ENCODE measurements around the gene IQCE. TPM values are rescaled to one million over a fixed set of nuclear protein-coding genes. Genes with fewer than 3 reads are reported as not detected.

Gene IQCE
- total and polyA plus RNA-seq, 10 of the 15 experiments (the other 5 are each of a cell fraction or from before 2014, with no cell fraction given) = 0.37 to 8.1 (median 3.7) TPM

- H3K9ac ChIP-seq (ENCODE audit: control insufficient read depth, insufficient read depth, low read length) = no peak overlapping the region
- H3K4me3 ChIP-seq = no peak overlapping the region
- H3K27me3 ChIP-seq (replicated peaks in 1 of 2; ENCODE audit: control insufficient read depth in 2 of 2, insufficient read depth in 2 of 2, low read length in 1 of 2) = no peaks in the 10 kb centered on the region
- H4K20me1 ChIP-seq (ENCODE audit: control insufficient read depth, insufficient read depth) = no peaks in the 10 kb centered on the region
- 92% methylated on average over 15 of the region's 15 CpGs for WGBS (ENCODE audit: insufficient coverage, insufficient replicate concordance, low lambda C conversion rate, missing lambda C conversion rate)
- no peak for ATAC-seq
- RAD21 ChIA-PET (ENCODE audit: unreplicated experiment) = no interaction called here
- peaks cover 4% of the 10 kb centered on the region; the same call in 1 of the 2 replicates for H3K79me2 ChIP-seq (ENCODE audit: control insufficient read depth, insufficient read depth, low read length)
- CTCF ChIA-PET = interaction anchor here (1.1 kb wide), 1 partner anchor 33 kb away, joined by 3 read pairs; no protein-coding TSS in a partner anchor
- no peaks in the 10 kb centered on the region for H3K9me3 ChIP-seq (replicated peaks; ENCODE audit: control insufficient read depth, insufficient read depth, low read length)
- no peak overlapping the region for H2AFZ ChIP-seq (ENCODE audit: control insufficient read depth, low read depth, low read length)
- intact Hi-C loops (cut with micrococcal nuclease; ENCODE audit: unreplicated experiment) = no loop called here
- H3K4me1 ChIP-seq (ENCODE audit: control insufficient read depth, insufficient read depth, low read length) = peaks cover 15% of the 10 kb centered on the region
- no peak overlapping the region for H3K4me2 ChIP-seq (ENCODE audit: control insufficient read depth, insufficient read depth)
- no peak for DNase-seq (ENCODE audit: low read depth, low spot score)
- in situ Hi-C loops (cut with MboI) = no loop called here
- H3K36me3 ChIP-seq (ENCODE audit: control insufficient read depth in 2 of 2, insufficient read depth in 2 of 2, low read length in 1 of 2) = peaks cover 0 to 11% of the 10 kb centered on the region in 2 experiments; a peak in 3 of 4 replicates
- SMC1A ChIA-PET (ENCODE audit: uncharacterized antibody, unreplicated experiment) = interaction anchor here (0.5 kb wide), 1 partner anchor 41 kb away, joined by 3 read pairs; no protein-coding TSS in a partner anchor
- POLR2A ChIA-PET = no interaction called here
- FAIRE-seq = no peak
- no peak overlapping the region for H3K27ac ChIP-seq (ENCODE audit: control insufficient read depth, insufficient read depth)
- no TSS peak for BruUV-seq (replicated peaks)
- TF ChIP-seq, protein P1, sequence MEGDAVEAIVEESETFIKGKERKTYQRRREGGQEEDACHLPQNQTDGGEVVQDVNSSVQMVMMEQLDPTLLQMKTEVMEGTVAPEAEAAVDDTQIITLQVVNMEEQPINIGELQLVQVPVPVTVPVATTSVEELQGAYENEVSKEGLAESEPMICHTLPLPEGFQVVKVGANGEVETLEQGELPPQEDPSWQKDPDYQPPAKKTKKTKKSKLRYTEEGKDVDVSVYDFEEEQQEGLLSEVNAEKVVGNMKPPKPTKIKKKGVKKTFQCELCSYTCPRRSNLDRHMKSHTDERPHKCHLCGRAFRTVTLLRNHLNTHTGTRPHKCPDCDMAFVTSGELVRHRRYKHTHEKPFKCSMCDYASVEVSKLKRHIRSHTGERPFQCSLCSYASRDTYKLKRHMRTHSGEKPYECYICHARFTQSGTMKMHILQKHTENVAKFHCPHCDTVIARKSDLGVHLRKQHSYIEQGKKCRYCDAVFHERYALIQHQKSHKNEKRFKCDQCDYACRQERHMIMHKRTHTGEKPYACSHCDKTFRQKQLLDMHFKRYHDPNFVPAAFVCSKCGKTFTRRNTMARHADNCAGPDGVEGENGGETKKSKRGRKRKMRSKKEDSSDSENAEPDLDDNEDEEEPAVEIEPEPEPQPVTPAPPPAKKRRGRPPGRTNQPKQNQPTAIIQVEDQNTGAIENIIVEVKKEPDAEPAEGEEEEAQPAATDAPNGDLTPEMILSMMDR (IDR thresholded peaks at IDR 0.05 in 2 of 3, conservative IDR thresholded peaks at IDR 0.05 in 1 of 3; ENCODE audit: control insufficient read depth in 2 of 3, extremely low read depth in 1 of 3, insufficient read depth in 1 of 3, low read depth in 3 of 3, low read length in 3 of 3) = no peak
- TF ChIP-seq RBBP5 (conservative IDR thresholded peaks at IDR 0.05) = no peak
- TF ChIP-seq ESRRA (IDR thresholded peaks at IDR 0.05; ENCODE audit: low read length) = no peak
- no peak for TF ChIP-seq CREB1 (IDR thresholded peaks at IDR 0.05; ENCODE audit: low read depth)
- no peak for TF ChIP-seq ZBED1 (IDR thresholded peaks at IDR 0.05; ENCODE audit: borderline replicate concordance)
- TF ChIP-seq MTA3 (IDR thresholded peaks at IDR 0.05; ENCODE audit: borderline replicate concordance, low read length) = no peak
- TF ChIP-seq E2F8 (IDR thresholded peaks at IDR 0.05; ENCODE audit: low read depth, partially characterized antibody) = no peak
- TF ChIP-seq NRF1 (conservative IDR thresholded peaks at IDR 0.05; ENCODE audit: low read depth, low read length) = no peak
- no peak for TF ChIP-seq ZBTB33 (IDR thresholded peaks at IDR 0.05)
- no peak for TF ChIP-seq EP300 (IDR thresholded peaks at IDR 0.05; ENCODE audit: borderline replicate concordance in 1 of 2, control insufficient read depth in 1 of 2, low read depth in 2 of 2, low read length in 2 of 2)
- TF ChIP-seq ETV6 (conservative IDR thresholded peaks at IDR 0.05 in 1 of 2, IDR thresholded peaks at IDR 0.05 in 1 of 2; ENCODE audit: borderline replicate concordance in 1 of 2, low read depth in 1 of 2) = no peak
- no peak for TF ChIP-seq NFYA (IDR thresholded peaks at IDR 0.05; ENCODE audit: borderline replicate concordance, low read depth, low read length)
- no peak for TF ChIP-seq BHLHE40 (IDR thresholded peaks at IDR 0.05; ENCODE audit: borderline replicate concordance in 1 of 2, low read depth in 2 of 2, low read length in 1 of 2)
- TF ChIP-seq, protein P2, sequence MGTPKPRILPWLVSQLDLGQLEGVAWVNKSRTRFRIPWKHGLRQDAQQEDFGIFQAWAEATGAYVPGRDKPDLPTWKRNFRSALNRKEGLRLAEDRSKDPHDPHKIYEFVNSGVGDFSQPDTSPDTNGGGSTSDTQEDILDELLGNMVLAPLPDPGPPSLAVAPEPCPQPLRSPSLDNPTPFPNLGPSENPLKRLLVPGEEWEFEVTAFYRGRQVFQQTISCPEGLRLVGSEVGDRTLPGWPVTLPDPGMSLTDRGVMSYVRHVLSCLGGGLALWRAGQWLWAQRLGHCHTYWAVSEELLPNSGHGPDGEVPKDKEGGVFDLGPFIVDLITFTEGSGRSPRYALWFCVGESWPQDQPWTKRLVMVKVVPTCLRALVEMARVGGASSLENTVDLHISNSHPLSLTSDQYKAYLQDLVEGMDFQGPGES (IDR thresholded peaks at IDR 0.05) = no peak
- TF ChIP-seq NFXL1 (IDR thresholded peaks at IDR 0.05; ENCODE audit: borderline replicate concordance) = no peak
These were observed 88.9 kb downstream of the IQCE start for GRCh38 chr7:2647594-2648172.
